ENCODE measurements around the gene OR8B2. TPM values are rescaled to one million over a fixed set of nuclear protein-coding genes. Genes with fewer than 3 reads are reported as not detected.

Gene OR8B2
- total RNA-seq, 1 donor from 2014 or later = not detected

DNA sequence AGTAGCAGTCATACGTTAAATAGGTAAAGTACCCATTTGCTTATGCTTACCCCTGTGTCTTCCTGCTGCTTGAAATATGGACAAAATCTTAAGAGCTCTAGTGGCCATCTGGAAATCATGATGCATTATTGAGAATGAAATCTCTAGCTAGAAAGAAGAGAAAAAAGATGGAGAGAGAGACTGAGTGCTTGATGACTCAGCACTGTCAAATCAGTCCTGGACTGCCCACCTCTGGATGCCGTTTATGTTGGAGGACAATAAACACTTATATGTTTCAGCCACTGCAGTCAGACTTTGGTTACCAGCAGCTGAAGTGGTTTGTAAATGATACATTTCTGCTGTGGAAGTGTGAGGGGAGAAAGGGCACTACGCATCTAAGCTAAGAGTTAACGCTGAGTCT, 36.7 kb upstream of the OR8B2 start:
- Histone ChIP-seq H3K4me2 (no peak overlapping the region), H3K79me2 (ENCODE audit: low read depth) (no peaks in the 10 kb centered on the region), H3K4me1 (peaks cover 4% of the 10 kb centered on the region), H3K9ac (no peak overlapping the region), H3K27me3 (no peaks in the 10 kb centered on the region), H3K36me3 (no peaks in the 10 kb centered on the region), H3K27ac (no peak overlapping the region), H4K20me1 (ENCODE audit: low read depth) (no peaks in the 10 kb centered on the region), H3F3A (ENCODE audit: low read depth) (no peaks in the 10 kb centered on the region), H3K9me3 (ENCODE audit: low read depth) (no peaks in the 10 kb centered on the region), H2AFZ (replicated peaks) (no peak overlapping the region), H3K4me3 (no peak overlapping the region)
- Mint-ChIP-seq H3K4me3 (no peak overlapping the region), H3K9me3 (no peaks in the 10 kb centered on the region), H3K4me1 (no peaks in the 10 kb centered on the region), H3K27ac (no peak overlapping the region), H3K36me3 (no peaks in the 10 kb centered on the region), H3K27me3 (ENCODE audit: insufficient read depth, low read depth) (peaks cover 10% of the 10 kb centered on the region)
- TF ChIP-seq, protein P1, sequence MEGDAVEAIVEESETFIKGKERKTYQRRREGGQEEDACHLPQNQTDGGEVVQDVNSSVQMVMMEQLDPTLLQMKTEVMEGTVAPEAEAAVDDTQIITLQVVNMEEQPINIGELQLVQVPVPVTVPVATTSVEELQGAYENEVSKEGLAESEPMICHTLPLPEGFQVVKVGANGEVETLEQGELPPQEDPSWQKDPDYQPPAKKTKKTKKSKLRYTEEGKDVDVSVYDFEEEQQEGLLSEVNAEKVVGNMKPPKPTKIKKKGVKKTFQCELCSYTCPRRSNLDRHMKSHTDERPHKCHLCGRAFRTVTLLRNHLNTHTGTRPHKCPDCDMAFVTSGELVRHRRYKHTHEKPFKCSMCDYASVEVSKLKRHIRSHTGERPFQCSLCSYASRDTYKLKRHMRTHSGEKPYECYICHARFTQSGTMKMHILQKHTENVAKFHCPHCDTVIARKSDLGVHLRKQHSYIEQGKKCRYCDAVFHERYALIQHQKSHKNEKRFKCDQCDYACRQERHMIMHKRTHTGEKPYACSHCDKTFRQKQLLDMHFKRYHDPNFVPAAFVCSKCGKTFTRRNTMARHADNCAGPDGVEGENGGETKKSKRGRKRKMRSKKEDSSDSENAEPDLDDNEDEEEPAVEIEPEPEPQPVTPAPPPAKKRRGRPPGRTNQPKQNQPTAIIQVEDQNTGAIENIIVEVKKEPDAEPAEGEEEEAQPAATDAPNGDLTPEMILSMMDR (IDR thresholded peaks at IDR 0.05) = no peak
- no peak for TF ChIP-seq EZH2phosphoT487 (IDR thresholded peaks at IDR 0.05)
- TF ChIP-seq EZH2 (IDR thresholded peaks at IDR 0.05) = no peak
- DNase-seq (ENCODE audit: low spot score) = no peak

DNA sequence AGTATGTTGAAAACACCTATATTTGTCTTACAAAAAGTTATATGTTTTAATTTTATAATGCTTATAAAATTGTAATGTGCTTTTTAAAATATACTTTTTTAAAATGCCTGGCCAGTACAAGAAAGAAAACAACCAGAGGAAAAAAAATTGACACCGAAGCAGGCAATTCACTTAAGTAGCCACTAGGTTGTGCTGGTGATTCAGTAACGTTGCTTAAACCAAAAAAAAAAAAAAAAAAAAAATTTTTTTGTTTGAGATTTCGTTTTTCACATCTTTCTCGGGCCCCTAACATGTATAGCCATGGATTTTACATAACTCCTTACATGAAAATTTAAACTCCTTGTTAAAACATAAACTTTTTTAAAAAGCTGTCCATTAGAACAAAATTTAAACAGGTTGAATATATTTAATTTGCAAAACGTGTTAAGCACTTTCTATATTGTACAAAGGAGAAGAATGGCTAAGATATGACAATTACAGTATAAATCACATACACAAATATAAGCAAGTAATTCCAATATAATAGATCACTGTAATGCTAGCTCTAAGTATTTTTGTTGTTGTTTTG, 31.1 kb upstream of the OR8B2 start:
- H3F3A ChIP-seq (ENCODE audit: low read depth) = no peaks in the 10 kb centered on the region
- Mint-ChIP-seq H3K4me1 (no peaks in the 10 kb centered on the region), H3K9me3 (no peaks in the 10 kb centered on the region), H3K36me3 (no peaks in the 10 kb centered on the region), H3K27ac (no peak overlapping the region), H3K27me3 (ENCODE audit: insufficient read depth, low read depth) (peaks cover 4% of the 10 kb centered on the region), H3K4me3 (no peak overlapping the region)
- TF ChIP-seq EZH2 (IDR thresholded peaks at IDR 0.05) (no peak), EZH2phosphoT487 (IDR thresholded peaks at IDR 0.05) (no peak)
- TF ChIP-seq, protein P1 (IDR thresholded peaks at IDR 0.05) = peak; percentile 69
- no peak overlapping the region for H2AFZ ChIP-seq (replicated peaks)
- no peak overlapping the region for H3K4me3 ChIP-seq
- peaks cover 4% of the 10 kb centered on the region for H3K4me1 ChIP-seq
- H3K36me3 ChIP-seq = no peaks in the 10 kb centered on the region
- no peaks in the 10 kb centered on the region for H3K9me3 ChIP-seq (ENCODE audit: low read depth)
- peak; percentile 72 for DNase-seq (ENCODE audit: low spot score)
- no peaks in the 10 kb centered on the region for H3K79me2 ChIP-seq (ENCODE audit: low read depth)
- no peaks in the 10 kb centered on the region for H4K20me1 ChIP-seq (ENCODE audit: low read depth)
- H3K27ac ChIP-seq = no peak overlapping the region
- no peak overlapping the region for H3K9ac ChIP-seq
- no peak overlapping the region for H3K4me2 ChIP-seq
- no peaks in the 10 kb centered on the region for H3K27me3 ChIP-seq

DNA sequence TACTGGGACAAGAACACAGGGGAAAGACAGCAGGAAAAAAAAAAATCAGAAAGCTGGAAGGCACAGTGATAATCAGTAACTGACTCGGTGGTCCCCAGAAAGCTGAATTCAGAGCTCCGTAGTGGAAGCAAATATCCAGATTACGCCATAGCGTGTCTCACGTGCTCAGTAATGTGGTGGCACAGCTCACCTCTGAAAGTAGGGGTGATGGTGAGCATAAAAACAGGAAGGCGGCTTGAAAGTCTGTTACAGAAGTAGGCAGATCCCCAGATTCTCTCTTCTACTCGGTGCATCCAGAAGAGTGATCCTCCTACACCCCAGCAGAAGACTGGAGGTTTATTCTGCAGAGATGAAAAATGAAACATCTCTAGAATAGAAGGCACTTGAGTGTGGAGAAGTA, 25.6 kb upstream of the OR8B2 start:
- Histone ChIP-seq H3K79me2 (ENCODE audit: low read depth) (no peaks in the 10 kb centered on the region), H3K9ac (no peak overlapping the region), H4K20me1 (ENCODE audit: low read depth) (no peaks in the 10 kb centered on the region), H3F3A (ENCODE audit: low read depth) (no peaks in the 10 kb centered on the region), H3K27me3 (peaks cover 4% of the 10 kb centered on the region), H3K9me3 (ENCODE audit: low read depth) (no peaks in the 10 kb centered on the region), H3K27ac (no peak overlapping the region), H3K36me3 (no peaks in the 10 kb centered on the region), H3K4me3 (no peak overlapping the region), H2AFZ (replicated peaks) (peak overlapping the region; percentile 72), H3K4me2 (no peak overlapping the region), H3K4me1 (no peaks in the 10 kb centered on the region)
- TF ChIP-seq, protein P1 (IDR thresholded peaks at IDR 0.05) = no peak
- TF ChIP-seq EZH2 (IDR thresholded peaks at IDR 0.05) = no peak
- TF ChIP-seq EZH2phosphoT487 (IDR thresholded peaks at IDR 0.05) = no peak
- H3K36me3 Mint-ChIP-seq = no peaks in the 10 kb centered on the region
- H3K4me1 Mint-ChIP-seq = no peaks in the 10 kb centered on the region
- no peak overlapping the region for H3K4me3 Mint-ChIP-seq
- no peak for DNase-seq (ENCODE audit: low spot score)
- no peak overlapping the region for H3K27ac Mint-ChIP-seq
- H3K27me3 Mint-ChIP-seq (ENCODE audit: insufficient read depth, low read depth) = no peaks in the 10 kb centered on the region
- H3K9me3 Mint-ChIP-seq = no peaks in the 10 kb centered on the region
